Endothelial cell of umbilical vein (primary cell): ENCODE data around the gene RERGL. TPM values are rescaled to one million over a fixed set of nuclear protein-coding genes. Genes with fewer than 3 reads are reported as not detected.

Source experiments
- BruUV-seq: library from RNA; stranded (reverse); fragments of 400-500 nt; replicated peaks from 2 replicates; lab custom pipeline; 2021; lab: Mats Ljungman, UMichigan
- CTCF ChIA-PET: fragments of 300-600, 350-600 bp; sonication (Branson Sonifier 250); formaldehyde crosslinking; loops from one replicate; lab custom pipeline; 2021; ENCODE audit warnings: antibody characterized with exemption, inconsistent platforms; lab: Charles Lee
- POLR2A ChIA-PET: fragments of 300-600, 350-600 bp; sonication (Branson Sonifier 250); formaldehyde crosslinking; loops from one replicate; lab custom pipeline; 2021; ENCODE audit warnings: antibody characterized with exemption, inconsistent platforms; lab: Charles Lee
- DNase-seq: peaks from one replicate; pipeline ENCODE4 v3.0.0-alpha.2; 2011; ENCODE audit warnings: low read depth, low spot score
- FAIRE-seq: peaks from 2 replicates; lab custom pipeline; 2011; peaks lifted over from hg19 to GRCh38; lab: Jason Lieb, UNC
- H2AFZ ChIP-seq: 2 replicates; pipeline ENCODE4 v1.6.0; 2012; ENCODE audit warnings: low read depth, low read length, control low read depth, inconsistent platforms
- H3K27ac ChIP-seq: 2 replicates; pipeline ENCODE4 v1.5.1; 2011; ENCODE audit warnings: low read depth, mild to moderate bottlenecking, control low read depth, low read length, moderate library complexity; ENCODE audit not compliant: insufficient read depth
- H3K27me3 ChIP-seq, 2 experiments: 2 replicates each; pipeline versions ENCODE4 v1.6.0 to v1.6.1; 2011; ENCODE audit warnings: low read length in 2 of 2, mixed read lengths in 1 of 2; ENCODE audit not compliant: control insufficient read depth in 2 of 2, insufficient read depth in 2 of 2
- H3K36me3 ChIP-seq, 2 experiments: 2 replicates in 1 of 2; 3 replicates in 1 of 2; pipeline ENCODE4 v1.5.1; 2011; ENCODE audit warnings: low read length in 2 of 2, mild to moderate bottlenecking in 1 of 2, moderate library complexity in 1 of 2; ENCODE audit not compliant: control insufficient read depth in 2 of 2, insufficient read depth in 2 of 2; ENCODE audit errors: extremely low read depth in 1 of 2
- H3K4me1 ChIP-seq: 3 replicates; pipeline ENCODE4 v1.5.1; 2011; ENCODE audit warnings: mild to moderate bottlenecking, low read length; ENCODE audit not compliant: control insufficient read depth, insufficient read depth; ENCODE audit errors: extremely low read depth
- H3K4me2 ChIP-seq: 2 replicates; pipeline ENCODE4 v1.6.1; 2011; ENCODE audit warnings: low read length, control low read depth, mixed read lengths; ENCODE audit not compliant: insufficient read depth
- H3K4me3 ChIP-seq, 3 experiments: fragments of 200-600 bp in 1 of 3; sonication (generic), shearing (Covaris generic) in 1 of 3; replicated peaks in 1 of 3; 2 replicates each; pipeline ENCODE4 v1.5.1; 2011 to 2016; ENCODE audit warnings: control low read depth in 3 of 3, low read length in 3 of 3, mild to moderate bottlenecking in 2 of 3, inconsistent platforms in 1 of 3, low read depth in 1 of 3, moderate library complexity in 1 of 3; ENCODE audit not compliant: insufficient read depth in 1 of 3
- H3K79me2 ChIP-seq: 2 replicates; pipeline ENCODE4 v1.6.0; 2012; ENCODE audit warnings: low read length, inconsistent platforms; ENCODE audit not compliant: control insufficient read depth, insufficient read depth
- H3K9ac ChIP-seq: replicated peaks from 2 replicates; pipeline ENCODE3; 2011; ENCODE audit warnings: low read length, control low read depth; ENCODE audit not compliant: insufficient read depth; ENCODE audit errors: extremely low read depth
- H3K9me1 ChIP-seq: replicated peaks from 3 replicates; pipeline ENCODE4 v1.6.0; 2011; ENCODE audit warnings: mild to moderate bottlenecking, low read length; ENCODE audit not compliant: control insufficient read depth, insufficient read depth; ENCODE audit errors: extremely low read depth
- H3K9me3 ChIP-seq: replicated peaks from 2 replicates; pipeline ENCODE4 v1.5.1; 2012; ENCODE audit warnings: low read length, inconsistent platforms; ENCODE audit not compliant: control insufficient read depth, insufficient read depth
- H4K20me1 ChIP-seq: replicated peaks from 2 replicates; pipeline ENCODE3; 2011; ENCODE audit warnings: mild to moderate bottlenecking, low read length; ENCODE audit not compliant: control insufficient read depth, insufficient read depth; ENCODE audit errors: extremely low read depth
- CTCF ChIP-seq, 2 donors: IDR thresholded peaks; 1 replicate in 1 of 2; 2 replicates in 1 of 2; pipeline ENCODE4 v1.5.1; 2011; ENCODE audit warnings: low read length in 2 of 2, mild to moderate bottlenecking in 2 of 2, moderate library complexity in 2 of 2, control low read depth in 1 of 2, inconsistent platforms in 1 of 2, low read depth in 1 of 2; ENCODE audit not compliant: insufficient read depth in 1 of 2; ENCODE audit errors: extremely low read depth in 1 of 2
- EZH2 ChIP-seq: IDR thresholded peaks from 2 replicates; pipeline ENCODE4 v1.6.1; 2012; ENCODE audit warnings: borderline replicate concordance, low read depth, mild to moderate bottlenecking, moderate library complexity, low read length, inconsistent platforms; ENCODE audit not compliant: severe bottlenecking
- FOS ChIP-seq: IDR thresholded peaks from 2 replicates; pipeline ENCODE4 v1.6.1; 2011; ENCODE audit warnings: mild to moderate bottlenecking, low read length, moderate library complexity, borderline replicate concordance; ENCODE audit not compliant: insufficient read depth
- GATA2 ChIP-seq: IDR thresholded peaks from 2 replicates; pipeline ENCODE4 v1.7.0; 2011; ENCODE audit warnings: low read depth, mild to moderate bottlenecking, moderate library complexity, mixed read lengths, low read length; ENCODE audit not compliant: insufficient read length, insufficient read depth
- JUN ChIP-seq: IDR thresholded peaks from 2 replicates; pipeline ENCODE4 v1.6.1; 2011; ENCODE audit warnings: borderline replicate concordance, low read depth; ENCODE audit not compliant: insufficient read length, insufficient read depth
- MAX ChIP-seq: IDR thresholded peaks from 2 replicates; pipeline ENCODE4 v1.6.1; 2011; ENCODE audit not compliant: insufficient read depth, insufficient read length
- MYC ChIP-seq: IDR thresholded peaks from one replicate; pipeline ENCODE4 v1.6.1; 2011; ENCODE audit warnings: mild to moderate bottlenecking, low read depth, low read length
- POLR2A ChIP-seq: IDR thresholded peaks from 2 replicates; pipeline ENCODE4 v1.6.1; 2012; ENCODE audit warnings: low read depth, mild to moderate bottlenecking, control low read depth, low read length
- POLR2AphosphoS5 ChIP-seq: IDR thresholded peaks from 2 replicates; pipeline ENCODE4 v1.6.1; 2012; ENCODE audit warnings: low read depth, mild to moderate bottlenecking, control low read depth, low read length, moderate library complexity; ENCODE audit not compliant: insufficient read depth
- dilution Hi-C: fragments of 300-500 bp; cut with MboI; formaldehyde crosslinking; loops from one replicate; pipeline ENCODE4 v1.15.0; 2019; ENCODE audit warnings: low sequenced_read_pairs; ENCODE audit not compliant: extremely low pct_ligation_motif_present
- intact Hi-C: fragments of 100-400 bp; cut with micrococcal nuclease; formaldehyde crosslinking; loops from one replicate; pipeline ENCODE4 v1.10.0; 2022
- polyA plus RNA-seq, 4 experiments: library from polyadenylated mRNA; depleted of rRNA in 3 of 4; stranded (reverse) in 3 of 4; unstranded in 1 of 4; fragments of >200 nt; gene quantifications; 2 replicates each; pipeline versions ENCODE4 v1.2.1 to v1.2.3, GENCODE V29; 2011 to 2012; ENCODE audit warnings: missing spikeins in 1 of 4
- total RNA-seq: library from RNA; stranded (reverse); gene quantifications from 2 replicates; pipeline ENCODE4 v1.2.3, GENCODE V29; 2021

Gene RERGL
- total and polyA plus RNA-seq, 2 donors (not counting 3 experiments of a cell fraction or from before 2014, with no cell fraction given) = not detected

- no TSS peak for BruUV-seq
- intact Hi-C loops = no loop called here
- DNase-seq (no peak), FAIRE-seq (no peak)
- H3K9ac ChIP-seq = no peak overlapping the region
- no peak overlapping the region for H3K4me2 ChIP-seq
- no peaks in the 10 kb centered on the region for H3K27me3 ChIP-seq
- dilution Hi-C loops = no loop called here
- H3K79me2 ChIP-seq = no peaks in the 10 kb centered on the region
- H3K9me3 ChIP-seq = no peaks in the 10 kb centered on the region
- CTCF ChIA-PET = no interaction called here
- no peaks in the 10 kb centered on the region for H3K9me1 ChIP-seq
- H2AFZ ChIP-seq = no peak overlapping the region
- H3K36me3 ChIP-seq = no peaks in the 10 kb centered on the region
- no peaks in the 10 kb centered on the region for H3K4me1 ChIP-seq
- TF ChIP-seq POLR2AphosphoS5 (no peak), FOS (no peak), EZH2 (no peak), GATA2 (no peak), POLR2A (no peak), MYC (no peak), JUN (no peak), MAX (no peak), CTCF (IDR thresholded peaks at IDR 0.05; ENCODE audit: extremely low read depth in 1 of 2, insufficient read depth in 1 of 2, low read depth in 1 of 2, low read length in 2 of 2) (no peak)
- no peaks in the 10 kb centered on the region for H4K20me1 ChIP-seq
- POLR2A ChIA-PET = no interaction called here
- no peak overlapping the region for H3K27ac ChIP-seq
- H3K4me3 ChIP-seq = no peak overlapping the region
Observed at GRCh38 chr12:18135086-18135485, 45.1 kb upstream of the RERGL start.
